GM21717 (cell line): Measurements from ENCODE around the gene NEK11.

ENCODE experiments used
- ATAC-seq: cut with Tn5 transposase; IDR thresholded peaks from one replicate; pipeline ENCODE4 v1.9.1; 2021; ENCODE audit warnings: mild to moderate bottlenecking, moderate library complexity; ENCODE audit not compliant: unreplicated experiment

NEK11 gene, protein sequence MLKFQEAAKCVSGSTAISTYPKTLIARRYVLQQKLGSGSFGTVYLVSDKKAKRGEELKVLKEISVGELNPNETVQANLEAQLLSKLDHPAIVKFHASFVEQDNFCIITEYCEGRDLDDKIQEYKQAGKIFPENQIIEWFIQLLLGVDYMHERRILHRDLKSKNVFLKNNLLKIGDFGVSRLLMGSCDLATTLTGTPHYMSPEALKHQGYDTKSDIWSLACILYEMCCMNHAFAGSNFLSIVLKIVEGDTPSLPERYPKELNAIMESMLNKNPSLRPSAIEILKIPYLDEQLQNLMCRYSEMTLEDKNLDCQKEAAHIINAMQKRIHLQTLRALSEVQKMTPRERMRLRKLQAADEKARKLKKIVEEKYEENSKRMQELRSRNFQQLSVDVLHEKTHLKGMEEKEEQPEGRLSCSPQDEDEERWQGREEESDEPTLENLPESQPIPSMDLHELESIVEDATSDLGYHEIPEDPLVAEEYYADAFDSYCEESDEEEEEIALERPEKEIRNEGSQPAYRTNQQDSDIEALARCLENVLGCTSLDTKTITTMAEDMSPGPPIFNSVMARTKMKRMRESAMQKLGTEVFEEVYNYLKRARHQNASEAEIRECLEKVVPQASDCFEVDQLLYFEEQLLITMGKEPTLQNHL

DNA sequence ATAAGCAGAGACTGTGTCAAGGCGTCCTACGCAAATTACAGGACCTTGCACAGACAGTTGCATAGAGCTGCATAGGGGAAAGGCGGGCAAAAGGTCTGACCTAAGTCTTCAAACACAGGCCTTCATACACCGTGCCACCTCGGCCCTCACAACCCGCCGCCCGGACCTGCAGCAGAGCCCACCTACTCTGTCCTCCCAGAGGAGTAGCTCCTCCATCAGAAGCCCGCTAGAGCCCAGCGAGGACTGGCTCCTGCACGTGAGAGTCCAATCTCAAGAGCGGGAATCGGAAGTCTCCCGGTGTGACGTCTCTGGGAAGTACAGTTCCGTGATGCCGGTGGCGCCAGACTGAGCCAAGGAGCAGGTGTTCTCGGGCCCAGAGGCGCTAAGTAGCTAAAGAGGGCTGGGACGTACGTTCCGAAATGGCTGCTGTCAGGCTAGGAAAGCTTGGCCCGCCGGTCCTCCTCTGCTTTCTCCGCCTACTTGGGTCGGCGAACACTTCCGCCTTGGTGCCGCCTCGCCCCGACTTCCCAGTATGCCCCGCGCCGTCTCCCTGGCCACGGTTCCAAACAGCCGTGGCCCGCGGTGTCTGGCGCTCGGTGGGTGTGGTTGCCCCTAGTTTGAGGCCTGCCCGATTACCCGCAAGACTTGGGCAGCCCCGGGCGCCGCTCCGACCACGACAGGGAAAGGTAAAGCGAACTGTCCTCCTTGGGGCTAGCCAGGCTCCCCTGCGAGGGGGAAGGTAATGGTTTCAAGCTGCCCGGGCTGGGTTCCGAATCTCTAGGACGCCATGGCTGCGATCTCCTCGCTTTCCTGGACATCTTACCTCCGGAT lies at the start of gene NEK11, which contains the start of gene ASTE1:
TSS of gene NEK11 (plus strand) at position 557 of the 831 bp plus-strand sequence. CDS start 2,832 bp downstream, outside the sequence.
TSS of gene ASTE1 (minus strand) at position 505 of the 831 bp plus-strand sequence. CDS start 1,519 bp downstream, outside the sequence.
- ATAC-seq = peak; percentile 99

DNA sequence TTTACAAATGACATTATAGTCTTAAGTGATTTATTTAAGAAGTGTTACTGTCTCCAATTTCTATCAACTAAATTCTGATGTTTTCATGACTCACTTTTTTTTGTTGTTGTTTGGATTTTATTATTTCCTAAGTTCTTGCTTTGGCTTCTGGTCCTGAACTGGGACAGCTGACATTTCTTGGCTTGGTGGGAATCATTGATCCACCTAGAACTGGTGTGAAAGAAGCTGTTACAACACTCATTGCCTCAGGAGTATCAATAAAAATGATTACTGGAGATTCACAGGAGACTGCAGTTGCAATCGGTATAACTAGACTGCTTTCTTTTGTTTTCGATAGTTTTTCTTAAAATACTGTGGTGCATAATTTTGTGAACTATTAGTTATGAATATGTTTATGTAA lies 47.6 kb upstream of the NEK11 start:
- no peak for ATAC-seq

DNA sequence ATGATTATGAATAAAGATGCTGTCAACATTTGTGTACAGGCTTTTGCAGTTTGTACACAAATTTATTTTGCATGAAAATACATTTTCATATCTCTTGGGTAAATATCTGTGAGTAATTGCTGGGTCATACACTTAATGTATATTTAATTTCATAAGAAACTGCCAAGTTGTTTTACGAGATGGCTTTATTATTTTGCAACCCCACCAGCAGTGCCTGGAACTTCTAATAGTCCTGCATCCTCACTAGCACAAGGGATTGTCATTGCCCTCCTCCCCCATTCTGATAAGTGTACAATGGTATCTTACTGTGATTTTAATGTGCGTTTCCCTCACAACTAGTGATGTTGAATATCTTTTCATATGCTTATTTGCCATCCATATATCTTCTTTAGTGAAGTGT lies 45.2 kb upstream of the NEK11 start:
- no peak for ATAC-seq

DNA sequence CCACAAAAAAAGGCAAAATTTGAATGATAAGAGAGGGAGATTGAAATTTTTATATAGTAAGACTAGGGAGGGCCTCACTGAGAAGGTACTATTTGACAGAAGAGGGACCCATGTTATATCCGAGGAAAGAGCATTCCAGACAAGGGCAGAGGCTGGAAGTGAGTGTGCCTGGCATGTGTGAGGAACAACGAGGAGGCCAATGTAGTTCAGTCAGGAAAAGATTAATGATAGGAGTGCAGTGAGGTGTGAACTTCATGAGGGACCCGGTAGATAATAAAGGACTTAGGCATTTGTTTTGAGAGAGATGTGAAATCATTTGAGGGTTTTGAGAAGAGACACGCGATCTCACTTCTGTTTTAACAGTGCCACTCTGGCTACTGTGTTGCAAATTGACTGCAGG lies 36.4 kb upstream of the NEK11 start:
- ATAC-seq = no peak

DNA sequence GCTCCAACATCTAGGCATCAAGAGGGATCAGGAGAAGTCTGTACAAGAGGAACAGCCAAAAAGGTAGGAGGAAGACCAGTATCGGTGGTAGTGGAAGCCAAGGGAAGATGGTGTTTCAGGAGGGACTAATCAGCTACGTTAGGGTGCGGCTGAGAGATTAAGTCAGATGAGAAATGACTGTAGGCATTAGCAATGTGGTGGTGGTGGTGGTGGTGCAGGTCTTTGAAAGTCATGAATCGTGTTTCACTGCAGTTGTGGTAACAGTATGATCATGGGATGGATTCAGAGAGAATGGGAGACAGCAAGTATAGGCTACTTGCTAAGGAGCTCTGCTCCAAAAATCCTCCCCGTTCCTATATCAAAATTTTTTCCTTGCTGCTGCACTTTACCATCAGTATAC lies 35.6 kb upstream of the NEK11 start:
- no peak for ATAC-seq

DNA sequence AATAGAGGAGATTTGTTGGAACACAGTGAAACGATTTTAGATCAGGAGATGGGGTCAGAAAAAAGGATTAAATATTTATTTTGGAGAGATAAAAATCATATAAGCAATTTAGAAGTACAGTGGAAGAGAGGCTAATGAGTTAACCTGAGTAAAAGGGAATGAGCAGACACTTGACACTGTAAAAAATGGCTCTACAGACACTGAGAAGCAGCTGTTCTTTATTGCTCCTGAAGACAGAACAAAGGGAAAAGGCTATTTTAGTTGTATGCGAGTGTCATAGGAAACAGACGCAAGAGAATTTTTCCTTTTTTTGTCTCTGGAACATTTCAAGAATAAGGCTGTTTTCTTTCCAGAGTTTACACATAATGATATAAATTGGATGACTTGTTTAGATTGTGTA lies 34.3 kb upstream of the NEK11 start:
- ATAC-seq = no peak

DNA sequence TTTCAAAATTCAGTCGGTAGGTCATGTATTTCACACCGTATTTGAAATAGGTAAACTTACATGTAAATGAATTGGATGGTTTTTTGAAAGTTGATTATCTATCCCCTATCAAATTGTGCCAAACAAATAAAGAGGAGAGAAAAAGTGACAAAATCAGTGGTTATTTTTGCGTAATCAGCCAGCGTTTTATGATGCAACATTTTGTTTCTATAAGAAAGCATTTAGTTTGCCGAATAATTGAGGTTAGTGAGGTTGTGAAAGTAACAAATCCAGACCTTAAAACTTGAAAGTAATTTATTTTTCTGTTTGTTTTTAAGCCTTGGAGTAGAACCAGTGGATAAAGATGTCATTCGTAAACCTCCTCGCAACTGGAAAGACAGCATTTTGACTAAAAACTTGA lies 29.4 kb upstream of the NEK11 start:
- ATAC-seq = no peak

DNA sequence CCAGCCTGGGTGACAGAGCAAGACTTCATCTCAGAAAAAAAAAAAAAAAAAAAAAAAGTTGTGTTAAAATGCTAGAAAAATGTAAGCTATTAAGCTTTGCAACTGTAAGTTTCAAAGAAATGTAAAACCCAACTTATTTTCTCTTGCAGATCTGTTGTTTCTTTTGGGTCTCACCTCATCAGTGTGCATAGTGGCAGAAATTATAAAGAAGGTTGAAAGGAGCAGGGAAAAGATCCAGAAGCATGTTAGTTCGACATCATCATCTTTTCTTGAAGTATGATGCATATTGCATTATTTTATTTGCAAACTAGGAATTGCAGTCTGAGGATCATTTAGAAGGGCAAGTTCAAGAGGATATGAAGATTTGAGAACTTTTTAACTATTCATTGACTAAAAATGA lies 25.6 kb upstream of the NEK11 start:
- no peak for ATAC-seq

DNA sequence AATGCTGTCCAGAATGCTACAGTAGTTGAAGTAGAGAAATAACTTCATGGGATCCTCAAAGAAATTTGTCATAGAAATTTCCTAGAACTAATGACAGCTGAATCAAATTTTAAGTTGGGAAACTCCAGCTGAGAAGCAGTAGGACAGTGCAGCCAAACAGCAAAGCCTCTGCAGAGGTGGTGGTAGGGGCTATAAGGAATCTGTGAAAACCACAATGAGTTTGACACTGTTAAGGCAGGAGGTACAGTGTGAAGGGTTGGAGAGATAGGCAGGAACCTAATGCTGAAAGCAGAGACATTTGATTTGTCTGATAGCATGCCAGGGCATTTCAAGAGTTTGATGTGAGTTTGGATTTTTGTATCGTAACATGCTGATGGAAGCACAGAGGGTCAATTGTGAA lies 22.1 kb upstream of the NEK11 start:
- no peak for ATAC-seq

DNA sequence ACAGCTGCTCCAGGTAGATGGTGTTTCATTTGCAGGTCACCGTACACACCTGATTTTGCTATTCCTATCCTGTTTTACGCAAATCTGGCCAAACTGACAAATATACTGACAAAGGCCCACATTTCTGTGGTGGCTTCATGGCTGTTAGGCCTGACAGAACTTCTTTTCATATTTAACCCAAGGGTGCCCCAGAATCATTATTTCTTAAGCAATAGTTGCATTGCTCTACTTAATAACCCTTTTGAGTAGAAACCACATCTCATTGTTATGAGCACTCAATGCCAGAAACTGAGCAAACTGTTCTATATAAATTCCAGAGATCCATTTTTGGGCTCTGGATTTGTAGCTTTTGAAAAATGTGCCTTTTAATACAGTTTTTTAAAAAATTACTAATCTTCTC lies 19.4 kb upstream of the NEK11 start:
- ATAC-seq = no peak

DNA sequence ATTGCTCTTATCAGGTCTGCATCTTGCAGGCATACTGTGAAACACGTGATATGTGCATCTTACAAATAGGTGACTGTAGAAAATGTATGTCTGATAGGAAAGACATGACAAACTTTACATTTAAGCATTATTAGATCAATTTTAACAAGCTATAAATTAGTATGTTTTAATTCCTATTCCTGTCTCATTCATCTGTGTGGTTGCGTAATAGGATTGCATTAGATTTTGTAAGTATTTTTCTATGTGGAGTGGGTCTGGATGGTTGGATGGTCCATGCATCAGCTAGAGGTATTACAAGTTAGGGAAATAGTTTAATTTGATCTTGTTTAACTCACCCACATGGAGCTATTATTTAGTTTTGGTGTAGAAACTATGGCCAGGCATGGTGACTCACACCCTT lies 18.9 kb upstream of the NEK11 start:
- ATAC-seq = no peak

DNA sequence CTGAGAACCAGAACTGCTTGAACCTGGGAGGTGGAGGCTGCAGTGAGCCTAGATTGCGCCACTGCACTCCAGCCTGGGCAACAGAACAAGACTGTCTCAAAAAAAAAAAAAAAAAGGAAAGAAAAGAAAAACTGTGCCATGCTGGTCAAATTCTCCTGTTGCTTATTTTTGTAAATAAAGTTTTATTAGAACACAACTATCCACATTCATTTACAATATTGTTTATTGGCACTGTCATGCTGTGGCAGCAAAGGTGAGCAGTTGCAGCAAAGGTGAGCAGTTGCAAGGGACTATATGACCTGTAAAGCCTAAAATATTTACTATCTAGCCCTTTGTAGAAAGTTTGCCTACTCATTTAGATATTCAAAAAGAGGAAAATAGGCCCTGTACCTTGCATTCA lies 18.4 kb upstream of the NEK11 start:
- ATAC-seq = no peak

DNA sequence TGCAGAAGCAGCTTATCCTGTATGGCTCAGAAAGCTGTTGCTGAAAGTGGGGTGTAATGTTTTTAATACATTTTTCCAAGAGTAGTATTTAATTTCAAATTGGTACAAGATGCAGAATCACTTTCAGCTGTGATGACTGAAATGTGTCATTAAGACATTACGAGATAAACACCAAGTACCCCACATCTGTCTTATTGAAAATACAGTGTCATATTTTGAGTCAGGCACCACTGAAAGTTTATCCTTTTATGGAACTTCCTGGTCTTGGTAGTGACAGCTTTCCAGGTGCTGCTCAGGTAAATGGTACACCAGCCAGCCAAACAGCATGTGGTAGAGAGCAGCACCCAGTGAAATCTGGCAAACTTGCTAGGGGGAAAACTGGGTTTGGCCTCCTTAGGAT lies 17.0 kb upstream of the NEK11 start:
- ATAC-seq = no peak

DNA sequence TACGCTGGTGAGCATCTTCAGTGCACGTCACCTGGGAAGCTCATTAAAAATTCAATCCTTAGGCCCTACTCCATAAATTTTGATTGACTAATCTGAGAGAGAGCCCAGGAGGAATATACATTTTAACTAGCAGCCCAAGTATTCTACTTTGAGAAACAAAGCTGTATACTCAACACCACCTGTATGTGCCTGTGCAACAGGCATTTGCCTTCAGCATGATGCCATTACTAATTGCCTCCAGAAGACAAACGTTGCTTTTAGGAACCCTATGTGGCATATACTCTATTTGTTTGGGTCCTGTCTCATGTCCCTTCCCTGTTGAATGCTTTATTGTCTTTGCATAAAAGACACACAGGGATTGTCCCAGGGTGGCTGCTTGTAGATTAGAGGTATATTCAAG lies 7.7 kb upstream of the NEK11 start:
- ATAC-seq = no peak

DNA sequence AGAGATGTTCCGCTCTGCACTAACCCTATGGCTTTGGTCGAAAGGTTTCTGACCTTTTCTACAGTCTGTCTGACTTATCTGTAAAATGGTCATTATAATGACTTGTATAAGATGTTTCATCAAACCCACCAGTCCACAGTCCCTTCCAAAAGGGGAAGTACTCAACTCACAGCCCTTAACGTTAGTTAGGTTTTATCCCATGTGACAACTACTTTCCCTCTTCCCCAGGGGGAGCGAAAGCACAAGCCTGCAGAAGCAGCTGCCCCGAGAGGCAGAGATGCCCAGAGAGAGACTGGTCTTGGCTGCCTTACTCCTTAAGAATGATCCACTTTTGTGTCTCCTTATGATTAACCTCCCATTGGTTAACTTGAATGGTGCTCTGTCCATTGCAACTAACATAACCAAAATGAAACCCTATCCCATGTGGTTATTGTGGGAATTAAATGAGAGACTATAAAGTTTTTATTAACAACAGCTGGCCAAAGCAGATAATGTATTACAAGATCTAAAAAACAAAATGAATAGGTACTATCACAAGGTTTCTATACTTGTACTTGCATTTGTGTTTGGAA lies 6.5 kb upstream of the NEK11 start:
- no peak for ATAC-seq

DNA sequence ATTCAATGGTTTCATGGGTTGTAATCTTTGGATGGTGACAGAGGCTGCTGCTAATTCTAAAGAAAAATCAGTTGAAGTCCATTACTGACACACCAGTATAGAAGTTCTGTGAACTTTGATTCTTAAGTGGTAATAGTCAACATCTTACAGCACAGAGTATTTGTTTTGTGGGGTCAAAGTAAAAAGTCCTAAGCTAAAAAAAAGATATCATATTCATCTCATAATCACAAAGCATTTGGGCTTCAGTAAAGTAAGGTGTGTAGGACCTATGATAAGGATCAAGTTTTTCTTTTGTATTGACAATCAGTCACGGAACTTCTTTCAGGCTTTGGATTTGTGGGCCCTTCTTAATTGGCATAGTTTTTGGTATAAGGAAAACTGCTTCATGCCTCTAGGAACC lies 1.1 kb upstream of the NEK11 start:
- ATAC-seq = no peak

DNA sequence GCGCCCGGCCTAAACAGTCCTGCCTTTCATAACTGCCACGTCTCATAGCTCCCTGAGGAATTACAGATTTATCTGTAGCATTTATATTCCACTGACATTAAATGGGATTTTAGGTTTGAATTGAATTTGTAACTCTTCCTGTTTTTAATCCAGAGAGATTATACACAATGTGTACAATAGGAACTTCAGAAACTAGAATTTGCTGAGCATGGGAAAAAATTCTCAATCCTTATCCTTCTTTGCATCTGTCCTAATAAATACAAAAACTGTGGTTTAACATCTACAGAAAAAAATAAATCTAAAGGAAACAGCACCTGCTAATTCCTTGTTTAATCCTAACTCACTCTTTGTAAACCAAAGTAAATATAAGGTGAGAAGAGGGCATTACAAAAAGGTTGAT lies 2.2 kb downstream of the NEK11 start:
- ATAC-seq = no peak

DNA sequence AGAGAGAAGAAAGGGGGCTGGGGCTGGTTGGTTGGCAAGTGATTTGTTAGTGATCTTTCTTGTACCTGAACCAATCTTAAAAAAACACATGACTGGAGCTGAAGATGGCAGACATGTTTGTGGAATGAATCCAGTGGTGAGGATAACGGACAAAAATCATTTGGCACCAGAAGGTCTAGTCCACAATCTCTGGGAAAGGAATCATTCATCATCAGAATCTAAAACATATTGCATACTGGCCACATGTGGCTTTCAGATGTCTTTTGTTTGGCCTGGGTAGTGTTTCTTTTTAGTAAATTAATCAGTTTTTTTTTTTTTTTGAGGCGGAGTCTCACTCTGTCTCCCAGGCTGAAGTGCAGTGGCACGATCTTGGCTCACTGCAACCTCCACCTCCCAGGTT lies 5.0 kb downstream of the NEK11 start:
- no peak for ATAC-seq

DNA sequence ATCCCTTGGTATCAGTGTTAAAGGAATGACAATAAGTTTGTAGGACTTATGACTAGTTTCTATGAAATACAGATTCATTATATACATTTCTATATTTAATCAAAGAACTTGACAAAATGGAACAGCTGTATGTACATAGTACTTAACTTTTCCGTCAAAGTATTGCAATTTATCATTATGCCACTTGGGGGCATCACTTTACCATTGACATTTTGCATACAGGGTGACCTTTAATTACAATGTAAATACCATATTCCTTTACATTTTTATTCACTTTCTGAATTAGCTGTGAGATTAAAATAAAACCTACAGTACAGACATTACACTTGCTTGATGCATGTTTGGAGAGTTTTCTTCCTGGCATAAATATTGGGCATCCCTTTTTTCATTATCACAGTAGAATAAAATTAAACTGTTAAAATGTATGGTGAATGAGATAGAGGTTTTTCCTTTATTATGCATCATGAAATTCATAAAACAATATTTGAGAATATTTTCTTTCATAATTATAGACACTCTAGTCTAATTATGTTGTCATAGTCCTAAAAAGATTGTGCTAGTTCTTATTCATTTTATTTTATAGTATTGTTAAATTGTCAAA lies 6.9 kb downstream of the NEK11 start:
- no peak for ATAC-seq

DNA sequence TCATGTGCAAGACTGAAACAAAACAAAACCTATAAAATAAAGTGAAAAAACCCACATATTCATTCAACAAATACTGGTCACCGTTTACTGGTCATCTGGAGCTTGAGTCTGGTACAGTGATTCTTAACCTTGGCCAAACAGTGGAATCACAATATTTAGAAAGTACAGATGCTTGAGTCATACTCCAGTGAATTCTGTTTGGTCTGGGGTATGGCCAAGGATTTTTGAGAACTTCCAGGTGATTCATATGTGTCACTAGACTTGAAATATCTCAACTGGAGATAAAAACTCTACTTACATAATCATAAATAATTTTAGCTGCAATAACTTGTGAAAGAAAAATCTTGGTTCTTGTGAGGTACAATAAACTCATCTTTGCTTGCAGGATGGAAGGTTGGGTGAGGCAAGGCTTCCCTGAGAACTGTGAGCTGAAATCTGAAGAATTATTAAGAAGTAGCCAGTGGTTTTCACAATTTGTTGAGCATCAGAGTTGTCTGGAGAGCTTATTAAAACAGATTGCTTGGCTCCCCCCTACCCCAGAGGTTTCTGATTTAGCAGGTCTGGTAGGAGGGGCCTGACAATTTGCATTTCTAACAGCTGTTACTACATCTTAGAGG lies 9.6 kb downstream of the NEK11 start:
- ATAC-seq = no peak
